Cerebellar nuclear complex (tissue), 1 donor: ENCODE data around the gene SLC49A4.

Experiments used
- DNase-seq, 2 experiments: peaks; one replicate each; lab custom pipeline; 2025; lab: John Stamatoyannopoulos, UW

The SLC49A4 gene

GRCh38 chr3:122859021-122859805 lies 64.3 kb downstream of the SLC49A4 start:
- DNase-seq, result no peak

GRCh38 chr3:122862381-122862780 lies 67.5 kb downstream of the SLC49A4 start:
- DNase-seq, result no peak

GRCh38 chr3:122864498-122864897 lies 69.6 kb downstream of the SLC49A4 start:
- DNase-seq, result no peak

- no peak for DNase-seq
Observed at GRCh38 chr3:122868322-122868721, 73.5 kb downstream of the SLC49A4 start.

GRCh38 chr3:122873741-122874515 lies 79.1 kb downstream of the SLC49A4 start:
- no peak for DNase-seq

GRCh38 chr3:122875547-122876127 lies 80.8 kb downstream of the SLC49A4 start:
- no peak for DNase-seq

GRCh38 chr3:122880173-122880572 lies 85.3 kb downstream of the SLC49A4 start:
- no peak for DNase-seq

GRCh38 chr3:122880624-122881023 lies 85.8 kb downstream of the SLC49A4 start:
- DNase-seq, result no peak

GRCh38 chr3:122882361-122882947 lies 87.6 kb downstream of the SLC49A4 start:
- no peak for DNase-seq

- no peak for DNase-seq
Observed at GRCh38 chr3:122886251-122886650, 91.4 kb downstream of the SLC49A4 start.

GRCh38 chr3:122886946-122887345 lies 92.1 kb downstream of the SLC49A4 start:
- DNase-seq, result no peak

GRCh38 chr3:122890077-122890719 lies 95.3 kb downstream of the SLC49A4 start:
- DNase-seq, result no peak

GRCh38 chr3:122890720-122891220 lies 95.9 kb downstream of the SLC49A4 start:
- no peak for DNase-seq

- no peak for DNase-seq
Observed at GRCh38 chr3:122892118-122892960, 97.5 kb downstream of the SLC49A4 start.

GRCh38 chr3:122893282-122893681 lies 98.4 kb downstream of the SLC49A4 start:
- DNase-seq, result no peak

- DNase-seq, result no peak
Observed at GRCh38 chr3:122893754-122894668, 99.1 kb downstream of the SLC49A4 start.

- no peak for DNase-seq
Observed at GRCh38 chr3:122898298-122898697, 103.4 kb downstream of the SLC49A4 start.

GRCh38 chr3:122902326-122902725 lies 107.5 kb downstream of the SLC49A4 start:
- no peak for DNase-seq

- DNase-seq, result no peak
Observed at GRCh38 chr3:122903171-122903570, 108.3 kb downstream of the SLC49A4 start.

- no peak for DNase-seq
Observed at GRCh38 chr3:122907471-122907870, 112.6 kb downstream of the SLC49A4 start.
